Astrocyte (in vitro differentiated cells and primary cell): ENCODE measurements around the gene SPX.

Experiments used
- CTCF ChIP-seq: IDR thresholded peaks from 2 replicates; pipeline ENCODE4 v1.5.1; 2011; ENCODE audit warnings: low read depth, mild to moderate bottlenecking, inconsistent platforms, low read length, moderate library complexity; ENCODE audit not compliant: insufficient read depth
- EZH2 ChIP-seq: IDR thresholded peaks from 2 replicates; pipeline ENCODE4 v1.6.1; 2012; ENCODE audit warnings: mild to moderate bottlenecking, low read length, inconsistent platforms; ENCODE audit not compliant: insufficient read depth

DNA sequence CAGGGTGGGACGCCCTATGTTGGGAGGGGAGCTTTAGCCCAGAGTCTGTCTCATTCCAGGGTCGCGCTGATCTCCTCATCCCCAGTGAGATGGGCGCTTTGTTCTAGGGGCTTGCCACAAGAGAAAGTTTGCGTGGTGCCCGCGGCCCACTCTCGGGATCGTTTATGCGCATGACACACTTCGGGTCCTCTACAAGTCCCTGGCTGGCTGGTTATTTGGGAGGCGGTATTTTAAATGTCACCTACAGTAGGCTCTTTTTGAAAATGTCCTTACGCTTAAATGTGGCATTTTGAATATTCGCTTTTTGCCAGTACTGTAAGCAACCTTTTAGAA, 24.0 kb upstream of the SPX start:
- TF ChIP-seq CTCF = no peak
- TF ChIP-seq EZH2 = no peak
